Heart right ventricle (tissue), 16 donors: ENCODE measurements around the gene AOC2. TPM values are rescaled to one million over a fixed set of nuclear protein-coding genes. Genes with fewer than 3 reads are reported as not detected.

Source experiments
- ATAC-seq, 8 donors: fragments of 200-7000 bp; cut with Tn5 transposase; one replicate each; pipeline ENCODE4 v1.9.1; 2020; ENCODE audit warnings: mild to moderate bottlenecking in 8 of 8, moderate library complexity in 8 of 8, moderate number of reproducible peaks in 1 of 8
- DNase-seq, 2 donors: peaks; one replicate each; pipeline ENCODE4 v3.0.0-alpha.2; 2020
- H3K27ac ChIP-seq, 10 donors: fragments of 200-600 bp; sonication (generic) in 2 of 10; one replicate each; pipeline versions ENCODE4 v1.5.0 to v1.8.0; 2020 to 2022; ENCODE audit warnings: mild to moderate bottlenecking in 3 of 10
- H3K27me3 ChIP-seq, 7 donors: fragments of 200-600 bp; one replicate each; pipeline ENCODE4 v1.8.0; 2021 to 2022; ENCODE audit warnings: mild to moderate bottlenecking in 2 of 7
- H3K36me3 ChIP-seq, 9 donors: fragments of 200-600 bp; sonication (generic) in 1 of 9; one replicate each; pipeline versions ENCODE4 v1.5.0 to v1.8.0; 2020 to 2022; ENCODE audit warnings: mild to moderate bottlenecking in 2 of 9
- H3K4me1 ChIP-seq, 9 donors: fragments of 200-600 bp; sonication (generic) in 1 of 9; one replicate each; pipeline versions ENCODE4 v1.5.0 to v1.8.0; 2020 to 2022; ENCODE audit warnings: mild to moderate bottlenecking in 4 of 9
- H3K4me3 ChIP-seq, 10 donors: fragments of 200-600 bp; sonication (generic) in 2 of 10; one replicate each; pipeline versions ENCODE4 v1.5.0 to v1.8.0; 2020 to 2022; ENCODE audit warnings: mild to moderate bottlenecking in 7 of 10, moderate library complexity in 2 of 10
- H3K9me3 ChIP-seq, 11 donors: fragments of 200-600 bp in 10 of 11; sonication (generic) in 2 of 11; one replicate each; pipeline versions ENCODE4 v1.5.0 to v1.8.0; 2013 to 2022; ENCODE audit warnings: mild to moderate bottlenecking in 2 of 11, control low read depth in 1 of 11, moderate library complexity in 1 of 11
- CTCF ChIP-seq, 9 donors: fragments of 200-600 bp; sonication (generic) in 2 of 9; IDR thresholded peaks; one replicate each; pipeline versions ENCODE4 v1.5.0 to v1.8.0; 2021 to 2022; ENCODE audit warnings: antibody characterized with exemption in 9 of 9, mild to moderate bottlenecking in 5 of 9, moderate library complexity in 1 of 9
- WGBS, 2 donors: extraction: QIAGEN DNeasy Blood & Tissue Kit; methylation state at CpG; one replicate each; pipeline ENCODE4 v1.1.7; 2013; ENCODE audit warnings: inconsistent platforms in 1 of 2; 5-methylcytosine and 5-hydroxymethylcytosine counted together
- intact Hi-C, 10 donors: fragments of 100-400 bp; cut with DNase I; formaldehyde crosslinking; loops; one replicate each; pipeline versions ENCODE4 v1.11.1 to v1.14.2; 2022
- polyA plus RNA-seq, 2 donors: library from polyadenylated mRNA; stranded (reverse); fragments of 200-250 nt; gene quantifications; one replicate each; pipeline ENCODE4 v1.2.3, GENCODE V29; 2013
- total RNA-seq, 10 donors: library from RNA; stranded (reverse); fragmentation: NEBNext Ultra II Directional in 3 of 10; extraction: Animal tissue kit (Norgen Biotek cat#: 25700) in 3 of 10; gene quantifications; one replicate each; pipeline versions ENCODE4 v1.2.1 to v1.2.4, GENCODE V29; 2021 to 2023
- donor health status: Arrhythmogenic right ventricular cardiomyopathy.
- donor health status: ischemic (EF 13 %, LVEDD 7.1; RV severe dilation, severe dysfunction).
- donor health status: healthy with polysubstance abuse.
- donor health status: DM: no; HTN: yes; CAD: no.
- donor health status: DM: no; HTN: no; CAD: no.
- donor health status: ischemic (EF 25% LVEDD 6.9; RV normal size, moderate dysfunction).
- donor health status: ischemic (EF 25% LVEDD 5.7; RV mildly dilated, moderate dysfunction).
- donor health status: healthy.
- donor health status: DM: yes; HTN: yes; CAD: no.
- donor health status: Ischemic cardiomyopathy.
- donor health status: ischemic (EF 35%, LVEDD 5.7; RV mildly dilated, moderate dysfunction).
- donor health status: nonischemic (EF 11% LVEDD 7.7; RV severe dilation, severe dysfunction).
- donor health status: DM: yes; HTN: yes; CAD: no.
- donor health status: PGD.
- donor health status: ischemic (EF 29% LVEDD 5.4; RV normal size, mild dysfunction).
- donor health status: nonischemic (EF 23%, LVEDD 6.1; RV moderate dilation, normal function).

The AOC2 gene
- total and polyA plus RNA-seq, 12 donors = 0.14 to 0.72 (median 0.51) TPM

- intact Hi-C loops = no loop called here
- Histone ChIP-seq H3K36me3 (no peaks in the 10 kb centered on the region), H3K27me3 (no peaks in the 10 kb centered on the region), H3K4me1 (peaks cover 0 to 31% (median 6%) of the 10 kb centered on the region in 9 donors), H3K9me3 (no peaks in the 10 kb centered on the region), H3K27ac (peak overlapping the region in 7 of 10 donors; percentile 25 to 77 (median 71)), H3K4me3 (peak overlapping the region in 9 of 10 donors; percentile 21 to 51 (median 40))
- no peak for DNase-seq
- ATAC-seq = no peak
- WGBS, 2 donors = 84 to 87% methylated on average over 15 of the region's 15 CpGs
- TF ChIP-seq CTCF (IDR thresholded peaks at IDR 0.05) = no peak
Observed at GRCh38 chr17:42852351-42852750, 8.0 kb downstream of the AOC2 start.

- Histone ChIP-seq H3K27ac (peak overlapping the region in 8 of 10 donors; percentile 25 to 77 (median 66)), H3K4me1 (peaks cover 0 to 31% (median 6%) of the 10 kb centered on the region in 9 donors), H3K4me3 (peak overlapping the region in 9 of 10 donors; percentile 21 to 51 (median 40)), H3K36me3 (peaks cover 0 to 5% (median 0%) of the 10 kb centered on the region in 9 donors), H3K9me3 (no peaks in the 10 kb centered on the region), H3K27me3 (no peaks in the 10 kb centered on the region)
- no peak for DNase-seq
- intact Hi-C loops = no loop called here
- ATAC-seq = peak in 7 of 8 donors; percentile 12 to 66 (median 56)
- 58 to 60% methylated on average over 4 of the region's 4 CpGs for WGBS, 2 donors
- no peak for TF ChIP-seq CTCF (IDR thresholded peaks at IDR 0.05)
Observed at GRCh38 chr17:42853004-42853403, 8.6 kb downstream of the AOC2 start.

GRCh38 chr17:42853597-42853967 lies 9.2 kb downstream of the AOC2 start:
- no peak for TF ChIP-seq CTCF (IDR thresholded peaks at IDR 0.05)
- H3K27me3 ChIP-seq = no peaks in the 10 kb centered on the region
- H3K27ac ChIP-seq = peak overlapping the region in 2 of 10 donors; percentile 75 to 77
- intact Hi-C loops = no loop called here
- no peaks in the 10 kb centered on the region for H3K9me3 ChIP-seq
- WGBS, 2 donors = 67 to 72% methylated on average over 5 of the region's 5 CpGs
- H3K36me3 ChIP-seq = peaks cover 0 to 5% (median 0%) of the 10 kb centered on the region in 9 donors
- no peak for DNase-seq
- peak overlapping the region in 9 of 10 donors; percentile 20 to 51 (median 40) for H3K4me3 ChIP-seq
- H3K4me1 ChIP-seq = peaks cover 0 to 31% (median 6%) of the 10 kb centered on the region in 9 donors
- ATAC-seq = no peak

GRCh38 chr17:42853968-42854790 lies 9.8 kb downstream of the AOC2 start:
- no peak for TF ChIP-seq CTCF (IDR thresholded peaks at IDR 0.05)
- H3K9me3 ChIP-seq = no peaks in the 10 kb centered on the region
- DNase-seq = no peak
- peaks cover 0 to 31% (median 6%) of the 10 kb centered on the region in 9 donors for H3K4me1 ChIP-seq
- no peaks in the 10 kb centered on the region for H3K27me3 ChIP-seq
- peak overlapping the region in 9 of 10 donors; percentile 20 to 51 (median 40) for H3K4me3 ChIP-seq
- ATAC-seq = no peak
- H3K27ac ChIP-seq = peak overlapping the region in 1 of 10 donors; percentile 75
- intact Hi-C loops = no loop called here
- H3K36me3 ChIP-seq = peaks cover 0 to 5% (median 0%) of the 10 kb centered on the region in 9 donors
- 79 to 81% methylated on average over 15 of the region's 15 CpGs for WGBS, 2 donors
